Globus pallidus (tissue), 1 donor: ENCODE results near the gene PRIM2.
"Not testable (repeated sequence)": the region's sequence is repeated elsewhere in the genome, so short reads cannot be mapped to it uniquely, and the experiment has no call there.

Source experiments
- DNase-seq: peaks from one replicate; pipeline ENCODE4 v3.0.0-alpha.2; 2015; ENCODE audit warnings: low spot score

Gene PRIM2

GRCh38 chr6:57368965-57369731 lies 51.7 kb downstream of the PRIM2 start:
- DNase-seq, result not testable (repeated sequence)

- DNase-seq, result not testable (repeated sequence)
Measured at GRCh38 chr6:57371779-57372178, 54.3 kb downstream of the PRIM2 start.

GRCh38 chr6:57374764-57375163 lies 57.3 kb downstream of the PRIM2 start:
- not testable (repeated sequence) for DNase-seq

- not testable (repeated sequence) for DNase-seq
Measured at GRCh38 chr6:57376083-57376482, 58.7 kb downstream of the PRIM2 start.

- not testable (repeated sequence) for DNase-seq
Measured at GRCh38 chr6:57389038-57389592, 71.7 kb downstream of the PRIM2 start.

- DNase-seq, result not testable (repeated sequence)
Measured at GRCh38 chr6:57390818-57391217, 73.4 kb downstream of the PRIM2 start.

- DNase-seq, result not testable (repeated sequence)
Measured at GRCh38 chr6:57392047-57392446, 74.6 kb downstream of the PRIM2 start.

GRCh38 chr6:57419341-57419740 lies 101.9 kb downstream of the PRIM2 start:
- DNase-seq, result not testable (repeated sequence)

GRCh38 chr6:57421503-57421902 lies 104.1 kb downstream of the PRIM2 start:
- no peak for DNase-seq

GRCh38 chr6:57423468-57423867 lies 106.0 kb downstream of the PRIM2 start:
- DNase-seq, result no peak

- not testable (repeated sequence) for DNase-seq
Measured at GRCh38 chr6:57431742-57432141, 114.3 kb downstream of the PRIM2 start.

- DNase-seq, result no peak
Measured at GRCh38 chr6:57432157-57432556, 114.7 kb downstream of the PRIM2 start.

- no peak for DNase-seq
Measured at GRCh38 chr6:57432919-57433684, 115.7 kb downstream of the PRIM2 start.

- DNase-seq, result not testable (repeated sequence)
Measured at GRCh38 chr6:57433790-57434189, 116.4 kb downstream of the PRIM2 start.

- no peak for DNase-seq
Measured at GRCh38 chr6:57434944-57435343, 117.5 kb downstream of the PRIM2 start.

GRCh38 chr6:57435475-57436160 lies 118.2 kb downstream of the PRIM2 start:
- no peak for DNase-seq

GRCh38 chr6:57440735-57441134 lies 123.3 kb downstream of the PRIM2 start:
- DNase-seq, result not testable (repeated sequence)

- DNase-seq, result not testable (repeated sequence)
Measured at GRCh38 chr6:57442133-57442532, 124.7 kb downstream of the PRIM2 start.

GRCh38 chr6:57443181-57443580 lies 125.8 kb downstream of the PRIM2 start:
- not testable (repeated sequence) for DNase-seq

GRCh38 chr6:57444787-57445186 lies 127.4 kb downstream of the PRIM2 start:
- not testable (repeated sequence) for DNase-seq

GRCh38 chr6:57445379-57445778 lies 127.9 kb downstream of the PRIM2 start:
- DNase-seq, result not testable (repeated sequence)
